OCI-LY7 (cell line): ENCODE data around the gene CSNK2A1. TPM values are rescaled to one million over a fixed set of nuclear protein-coding genes. Genes with fewer than 3 reads are reported as not detected.

ENCODE experiments used
- BruUV-seq: library from RNA; stranded (reverse); fragments of 400-500 nt; replicated peaks from 2 replicates; lab custom pipeline; 2021; lab: Mats Ljungman, UMichigan
- CTCF ChIA-PET: fragments of 300-600 bp; sonication (Branson Sonifier 250); formaldehyde crosslinking; loops from one replicate; lab custom pipeline; 2022; ENCODE audit warnings: antibody characterized with exemption; ENCODE audit not compliant: unreplicated experiment; lab: Charles Lee
- POLR2A ChIA-PET: fragments of 300-600 bp; sonication (Branson Sonifier 250); formaldehyde crosslinking; loops from one replicate; lab custom pipeline; 2022; ENCODE audit warnings: antibody characterized with exemption; lab: Charles Lee
- DNase-seq: peaks from one replicate; pipeline ENCODE4 v3.0.0-alpha.2; 2015; ENCODE audit warnings: low spot score
- H2AFZ ChIP-seq: fragments of 200-600 bp; sonication (generic), shearing (Covaris generic); 2 replicates; pipeline ENCODE4 v1.6.1; 2014; ENCODE audit warnings: mild to moderate bottlenecking, antibody characterized with exemption, low read length, moderate library complexity
- H3K27ac ChIP-seq: fragments of 200-600 bp; sonication (generic); 2 replicates; pipeline ENCODE4 v1.5.1; 2014; ENCODE audit warnings: mixed run types, low read depth, mild to moderate bottlenecking, moderate library complexity, low read length, inconsistent platforms; ENCODE audit not compliant: poor library complexity, severe bottlenecking
- H3K36me3 ChIP-seq: fragments of 200-600 bp; sonication (generic); 2 replicates; pipeline ENCODE4 v1.6.1; 2014; ENCODE audit warnings: mild to moderate bottlenecking, antibody characterized with exemption, low read length, moderate library complexity, mixed read lengths; ENCODE audit not compliant: insufficient read depth
- H3K4me1 ChIP-seq: fragments of 200-600 bp; sonication (generic); 2 replicates; pipeline ENCODE4 v1.5.1; 2014; ENCODE audit warnings: mild to moderate bottlenecking, low read length; ENCODE audit not compliant: insufficient read depth, poor library complexity, severe bottlenecking
- H3K4me2 ChIP-seq: fragments of 200-600 bp; sonication (generic); 2 replicates; pipeline ENCODE4 v1.6.1; 2014; ENCODE audit warnings: mild to moderate bottlenecking, low read length
- H3K4me3 ChIP-seq: fragments of 200-600 bp; sonication (generic); 2 replicates; pipeline ENCODE4 v1.5.1; 2014; ENCODE audit warnings: mild to moderate bottlenecking, low read depth, low read length; ENCODE audit not compliant: poor library complexity, severe bottlenecking
- H3K79me2 ChIP-seq: fragments of 200-600 bp; sonication (generic); 2 replicates; pipeline ENCODE4 v1.6.1; 2016; ENCODE audit warnings: low read depth, mild to moderate bottlenecking, low read length, moderate library complexity, mixed read lengths; ENCODE audit not compliant: insufficient read depth
- H3K9me2 ChIP-seq: fragments of 200-600 bp; sonication (generic); 2 replicates; pipeline ENCODE4 v1.6.1; 2016; ENCODE audit warnings: mild to moderate bottlenecking, low read length, mixed read lengths; ENCODE audit not compliant: insufficient read depth
- H3K9me3 ChIP-seq: fragments of 200-600 bp; sonication (generic); 2 replicates; pipeline ENCODE4 v1.6.1; 2014; ENCODE audit warnings: mild to moderate bottlenecking, mixed run types, low read length, mixed read lengths
- H4K20me1 ChIP-seq: fragments of 200-600 bp; sonication (generic); 2 replicates; pipeline ENCODE4 v1.6.1; 2014; ENCODE audit warnings: mild to moderate bottlenecking, antibody characterized with exemption, low read length, moderate library complexity, mixed read lengths; ENCODE audit not compliant: insufficient read depth
- EZH2phosphoT487 ChIP-seq: fragments of 200-600 bp; sonication (generic); IDR thresholded peaks from 2 replicates; pipeline ENCODE4 v1.6.1; 2018; ENCODE audit warnings: low read depth, borderline replicate concordance, mild to moderate bottlenecking, mixed run types, antibody characterized with exemption, low read length, moderate library complexity, mixed read lengths
- intact Hi-C: fragments of 100-400 bp; cut with micrococcal nuclease; formaldehyde crosslinking; loops from one replicate; pipeline ENCODE4 v1.10.0; 2022; ENCODE audit not compliant: unreplicated experiment
- total RNA-seq, 2 experiments: library from RNA; depleted of rRNA in 1 of 2; stranded (reverse); fragments of >200 nt in 1 of 2; shearing (Covaris generic) in 1 of 2; gene quantifications; 2 replicates each; pipeline ENCODE4 v1.2.3, GENCODE V29; 2014 to 2022
- TF ChIP-seq, protein P1 (sequence below): fragments of 200-600 bp; sonication (generic); conservative IDR thresholded peaks from 2 replicates; pipeline ENCODE4 v1.5.1; 2014; ENCODE audit warnings: mild to moderate bottlenecking, antibody characterized with exemption, low read length, moderate library complexity, mixed read lengths

Gene CSNK2A1
- total RNA-seq, 2 experiments from 2014 or later, result 90.8 to 164 TPM

DNA sequence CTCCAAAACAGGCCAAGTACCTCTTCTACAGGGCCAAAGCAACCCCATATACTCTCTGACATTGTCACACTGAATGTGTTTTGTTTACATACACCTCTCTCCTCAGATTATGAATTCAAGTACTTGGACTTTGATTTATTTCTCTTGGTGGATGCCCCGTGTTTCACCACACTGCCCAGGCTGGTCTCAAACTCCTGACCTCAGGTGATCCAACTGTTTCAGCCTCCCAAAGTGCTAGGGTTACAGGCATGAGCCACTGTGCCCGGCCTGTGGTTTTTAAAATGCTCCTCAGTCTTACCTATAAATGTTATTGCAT, 16.1 kb downstream of the CSNK2A1 start:
- H3K4me2 ChIP-seq, result no peak overlapping the region
- H3K79me2 ChIP-seq, result peaks cover 88% of the 10 kb centered on the region
- H3K36me3 ChIP-seq, result peaks cover 83% of the 10 kb centered on the region
- H3K4me1 ChIP-seq, result no peaks in the 10 kb centered on the region
- BruUV-seq, result no TSS peak
- TF ChIP-seq, protein P1, sequence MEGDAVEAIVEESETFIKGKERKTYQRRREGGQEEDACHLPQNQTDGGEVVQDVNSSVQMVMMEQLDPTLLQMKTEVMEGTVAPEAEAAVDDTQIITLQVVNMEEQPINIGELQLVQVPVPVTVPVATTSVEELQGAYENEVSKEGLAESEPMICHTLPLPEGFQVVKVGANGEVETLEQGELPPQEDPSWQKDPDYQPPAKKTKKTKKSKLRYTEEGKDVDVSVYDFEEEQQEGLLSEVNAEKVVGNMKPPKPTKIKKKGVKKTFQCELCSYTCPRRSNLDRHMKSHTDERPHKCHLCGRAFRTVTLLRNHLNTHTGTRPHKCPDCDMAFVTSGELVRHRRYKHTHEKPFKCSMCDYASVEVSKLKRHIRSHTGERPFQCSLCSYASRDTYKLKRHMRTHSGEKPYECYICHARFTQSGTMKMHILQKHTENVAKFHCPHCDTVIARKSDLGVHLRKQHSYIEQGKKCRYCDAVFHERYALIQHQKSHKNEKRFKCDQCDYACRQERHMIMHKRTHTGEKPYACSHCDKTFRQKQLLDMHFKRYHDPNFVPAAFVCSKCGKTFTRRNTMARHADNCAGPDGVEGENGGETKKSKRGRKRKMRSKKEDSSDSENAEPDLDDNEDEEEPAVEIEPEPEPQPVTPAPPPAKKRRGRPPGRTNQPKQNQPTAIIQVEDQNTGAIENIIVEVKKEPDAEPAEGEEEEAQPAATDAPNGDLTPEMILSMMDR, result no peak
- no peak for TF ChIP-seq EZH2phosphoT487
- H3K27ac ChIP-seq, result no peak overlapping the region
- POLR2A ChIA-PET, result interaction anchor here (1.5 kb wide), 1 partner anchor 9 kb away, joined by 6 read pairs; no protein-coding TSS in a partner anchor
- H3K9me3 ChIP-seq, result no peaks in the 10 kb centered on the region
- no peaks in the 10 kb centered on the region for H3K9me2 ChIP-seq
- peaks cover 17% of the 10 kb centered on the region for H4K20me1 ChIP-seq
- H2AFZ ChIP-seq, result no peak overlapping the region
- intact Hi-C loops, result no loop called here
- no peak for DNase-seq
- H3K4me3 ChIP-seq, result no peak overlapping the region
- CTCF ChIA-PET, result no interaction called here

DNA sequence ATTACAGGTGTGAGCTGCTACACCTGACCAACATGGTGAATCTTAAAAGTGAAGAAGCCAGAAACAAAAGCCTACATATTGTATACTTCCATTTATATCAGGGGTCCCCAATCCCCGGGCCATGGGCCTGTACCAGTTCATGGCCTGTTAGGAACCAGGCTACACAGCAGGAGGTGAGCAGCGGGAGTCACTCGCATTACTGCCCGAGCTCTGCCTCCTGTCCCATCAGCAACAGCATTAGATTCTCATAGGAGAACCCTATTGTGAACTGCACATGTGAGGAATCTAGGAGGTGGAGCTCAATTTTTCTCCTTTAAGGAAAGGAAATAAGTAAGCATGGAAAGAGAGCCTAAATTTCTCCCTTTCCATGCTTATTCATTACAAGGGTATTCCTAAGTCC, 21.7 kb downstream of the CSNK2A1 start:
- BruUV-seq, result no TSS peak
- TF ChIP-seq EZH2phosphoT487, result no peak
- TF ChIP-seq, protein P1, result no peak
- DNase-seq, result no peak
- intact Hi-C loops, result no loop called here
- H3K27ac ChIP-seq, result no peak overlapping the region
- no peak overlapping the region for H3K4me3 ChIP-seq
- H2AFZ ChIP-seq, result no peak overlapping the region
- H3K9me3 ChIP-seq, result peaks cover 21% of the 10 kb centered on the region; the same call in 1 of the 2 replicates
- H3K36me3 ChIP-seq, result peaks cover 86% of the 10 kb centered on the region
- H3K79me2 ChIP-seq, result peaks cover 88% of the 10 kb centered on the region
- 0 out of 2 replicates have a peak, but pooled peaks cover 3% of the 10 kb centered on the region for H4K20me1 ChIP-seq
- H3K4me1 ChIP-seq, result no peaks in the 10 kb centered on the region
- no peaks in the 10 kb centered on the region for H3K9me2 ChIP-seq
- H3K4me2 ChIP-seq, result no peak overlapping the region
- CTCF ChIA-PET, result no interaction called here
- POLR2A ChIA-PET, result interaction anchor here (0.8 kb wide), 1 partner anchor 14 kb away, joined by 4 read pairs; no protein-coding TSS in a partner anchor

- Histone ChIP-seq H4K20me1 (0 out of 2 replicates have a peak, but pooled peaks cover 5% of the 10 kb centered on the region), H3K36me3 (peaks cover 94% of the 10 kb centered on the region), H3K27ac (no peak overlapping the region), H3K4me3 (no peak overlapping the region), H3K79me2 (peaks cover 98% of the 10 kb centered on the region), H3K4me1 (no peaks in the 10 kb centered on the region), H3K9me2 (no peaks in the 10 kb centered on the region), H3K4me2 (no peak overlapping the region), H2AFZ (no peak overlapping the region), H3K9me3 (peaks cover 21% of the 10 kb centered on the region; the same call in 1 of the 2 replicates)
- CTCF ChIA-PET, result no interaction called here
- no TSS peak for BruUV-seq
- intact Hi-C loops, result no loop called here
- TF ChIP-seq EZH2phosphoT487, result no peak
- TF ChIP-seq, protein P1, result no peak
- DNase-seq, result no peak
- POLR2A ChIA-PET, result interaction anchor here (0.8 kb wide), 1 partner anchor 13 kb away, joined by 3 read pairs; no protein-coding TSS in a partner anchor
Observed at GRCh38 chr20:519999-520398, 23.6 kb downstream of the CSNK2A1 start.
